HG02763 (cell line): Measurements from ENCODE around the gene ATP2B2.

Source experiments
- ATAC-seq: cut with Tn5 transposase; IDR thresholded peaks from one replicate; pipeline ENCODE4 v1.9.1; 2021; ENCODE audit warnings: mild to moderate bottlenecking, moderate library complexity; ENCODE audit not compliant: unreplicated experiment

Gene ATP2B2

DNA sequence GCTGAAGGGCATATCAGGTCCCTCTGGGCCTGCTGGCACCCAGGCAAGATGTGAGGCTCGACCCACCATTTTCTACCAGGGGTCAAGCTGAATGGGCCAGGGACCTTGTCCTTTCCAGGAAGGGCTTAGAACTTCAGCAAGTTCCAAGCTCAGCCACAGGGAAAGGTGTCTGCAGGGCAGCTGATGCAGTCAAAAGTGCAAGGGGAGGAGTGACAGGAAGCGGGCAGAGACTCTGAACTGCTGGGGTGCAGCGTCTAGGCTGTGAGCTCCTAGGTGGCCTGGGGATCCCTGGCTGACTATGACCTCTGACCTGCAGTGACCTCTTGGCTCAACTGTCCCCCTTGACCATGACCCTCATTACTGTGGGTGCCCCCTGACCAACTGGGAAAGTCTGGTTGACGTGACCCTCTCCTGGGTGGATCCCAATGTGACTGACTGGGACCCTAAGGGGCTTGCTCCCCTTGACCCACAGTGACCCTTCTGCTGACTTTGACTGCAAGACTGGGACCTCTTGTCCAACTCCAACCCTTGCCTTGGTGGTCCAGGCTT, 170.1 kb downstream of the ATP2B2 start:
- ATAC-seq: no peak

DNA sequence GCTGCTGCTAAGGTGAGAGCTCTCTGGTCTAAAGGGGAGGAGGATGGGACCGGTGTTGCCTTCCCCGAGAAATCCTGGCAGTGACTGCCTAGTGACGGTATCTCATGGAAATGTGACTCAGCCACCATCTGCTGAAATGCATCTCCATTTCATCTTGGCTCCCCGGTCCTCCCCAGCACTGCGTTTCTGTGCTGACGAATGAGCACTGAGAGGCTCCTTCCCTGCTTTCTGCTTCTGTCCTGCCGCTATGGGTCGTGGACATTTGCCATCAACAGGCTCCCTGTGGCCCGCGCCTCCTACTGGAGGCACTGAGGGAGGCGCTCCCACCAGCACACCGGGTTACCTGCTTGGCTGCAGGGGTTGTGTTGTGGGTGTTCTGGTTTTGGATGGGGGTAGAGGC, 170.9 kb downstream of the ATP2B2 start:
- ATAC-seq: no peak

DNA sequence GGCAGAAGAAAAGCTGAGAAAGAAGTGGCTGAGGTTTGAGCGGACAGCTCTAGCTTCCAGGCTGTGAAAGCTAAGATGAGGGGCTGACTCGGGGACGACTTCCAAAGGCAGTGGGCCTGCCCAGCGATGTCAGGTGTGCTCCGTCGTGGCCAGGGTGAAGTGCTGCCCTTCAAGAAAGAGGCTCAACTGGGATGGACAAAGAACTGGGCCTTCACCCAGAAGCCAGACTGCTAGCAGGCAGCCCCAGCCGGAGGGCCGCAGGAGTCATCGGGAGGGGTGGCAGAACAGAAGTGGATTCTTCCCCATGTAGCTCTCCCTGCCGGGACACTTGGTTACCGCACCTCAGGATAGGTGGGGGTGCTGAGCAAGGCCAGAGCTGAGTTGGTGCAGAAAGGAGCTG, 171.3 kb downstream of the ATP2B2 start:
- no peak for ATAC-seq

DNA sequence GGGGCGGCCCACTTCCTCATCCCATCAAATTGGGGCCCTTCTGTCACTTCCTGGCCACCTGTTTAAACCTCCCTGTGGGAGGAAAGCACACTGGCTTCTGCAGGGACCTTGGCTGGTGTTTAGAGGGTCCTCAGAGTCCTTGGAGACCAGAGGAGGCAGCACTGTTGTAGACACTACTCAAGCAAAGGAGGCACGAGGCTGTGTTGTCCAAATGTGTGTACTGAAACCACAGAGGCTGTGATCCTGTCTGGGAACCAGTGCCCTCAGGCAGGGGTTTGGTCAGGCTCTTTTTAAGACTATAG, 172.1 kb downstream of the ATP2B2 start:
- no peak for ATAC-seq

DNA sequence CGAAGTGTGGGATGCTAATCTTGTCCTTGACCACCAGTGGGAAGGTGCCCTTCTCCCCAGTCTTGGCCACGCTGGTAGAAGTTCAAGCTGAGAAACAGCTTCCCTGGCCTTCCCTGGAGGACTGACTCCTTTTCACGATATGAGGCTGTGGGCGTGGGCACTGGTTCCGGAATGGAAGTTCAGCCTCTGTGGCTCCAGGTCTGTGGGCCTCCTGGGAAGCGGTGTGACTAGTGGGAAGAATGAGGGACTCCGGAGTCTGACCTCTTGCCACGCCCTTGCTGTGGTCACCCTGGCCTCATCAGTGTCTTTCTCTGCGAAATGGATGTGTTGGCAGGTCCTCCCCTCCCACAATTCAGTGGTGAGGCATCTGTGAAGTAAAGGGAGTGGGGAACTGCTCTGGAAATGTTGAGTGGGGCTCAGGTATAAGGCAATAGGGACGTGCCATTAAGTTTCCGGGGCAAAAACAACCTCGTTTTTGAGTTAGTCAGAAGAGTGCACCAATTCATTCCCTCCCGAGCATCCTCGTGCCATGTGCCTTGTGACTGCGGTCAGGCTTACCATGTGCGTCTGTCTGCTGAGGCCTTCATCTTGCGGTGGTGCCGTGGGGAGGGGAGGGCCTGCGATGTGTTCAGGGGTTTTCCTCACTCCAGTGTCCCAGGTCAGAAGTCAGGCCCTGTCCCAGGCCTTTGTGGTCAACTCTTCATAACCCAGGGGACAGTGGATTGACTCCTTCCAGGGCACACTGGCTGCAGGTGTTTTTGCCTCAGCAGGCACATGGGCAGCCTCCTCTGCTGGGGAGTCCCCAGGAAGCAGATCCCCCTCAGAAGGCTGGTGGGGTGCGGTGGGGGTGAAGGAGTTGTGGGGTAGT, 172.7 kb downstream of the ATP2B2 start:
- no peak for ATAC-seq

DNA sequence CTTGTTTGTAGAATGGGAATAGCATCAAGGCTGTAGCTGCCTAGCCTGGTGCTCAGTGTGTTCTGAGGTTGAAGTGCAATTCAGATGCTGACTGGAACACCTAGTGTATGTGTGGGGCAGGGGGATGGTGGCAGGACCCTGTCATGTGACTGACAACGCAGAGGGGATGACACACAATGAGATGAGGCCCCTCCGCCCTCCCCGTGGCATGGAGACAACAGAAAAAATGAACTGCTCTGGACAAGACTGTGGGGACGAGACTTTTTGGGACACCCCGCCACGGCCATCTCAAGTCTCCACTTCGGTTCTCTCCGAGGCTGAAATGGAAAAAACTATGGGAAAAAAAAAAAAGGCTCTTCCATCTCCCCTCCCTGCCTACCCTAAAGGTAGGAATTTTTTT, 174.1 kb downstream of the ATP2B2 start:
- no peak for ATAC-seq

DNA sequence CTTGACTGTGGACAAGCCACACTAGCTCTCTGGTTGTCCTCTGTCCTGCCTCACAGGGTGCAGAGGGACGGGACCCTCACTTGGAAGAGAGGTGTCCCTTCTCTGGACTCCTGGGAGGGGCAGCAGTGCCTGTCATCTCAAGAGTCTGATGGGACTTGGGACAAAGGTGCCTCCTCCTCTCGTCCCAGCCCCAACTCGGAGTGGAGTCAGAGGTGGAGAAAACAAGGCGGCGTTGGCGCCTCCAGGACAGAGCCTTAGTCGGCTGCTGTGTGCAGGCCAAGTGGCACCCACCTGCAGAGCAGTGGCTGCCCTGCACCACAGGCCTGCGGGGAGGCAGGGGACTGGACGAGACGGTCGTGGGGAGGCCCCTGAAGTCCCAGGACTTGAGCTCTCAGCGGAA, 175.1 kb downstream of the ATP2B2 start:
- no peak for ATAC-seq

DNA sequence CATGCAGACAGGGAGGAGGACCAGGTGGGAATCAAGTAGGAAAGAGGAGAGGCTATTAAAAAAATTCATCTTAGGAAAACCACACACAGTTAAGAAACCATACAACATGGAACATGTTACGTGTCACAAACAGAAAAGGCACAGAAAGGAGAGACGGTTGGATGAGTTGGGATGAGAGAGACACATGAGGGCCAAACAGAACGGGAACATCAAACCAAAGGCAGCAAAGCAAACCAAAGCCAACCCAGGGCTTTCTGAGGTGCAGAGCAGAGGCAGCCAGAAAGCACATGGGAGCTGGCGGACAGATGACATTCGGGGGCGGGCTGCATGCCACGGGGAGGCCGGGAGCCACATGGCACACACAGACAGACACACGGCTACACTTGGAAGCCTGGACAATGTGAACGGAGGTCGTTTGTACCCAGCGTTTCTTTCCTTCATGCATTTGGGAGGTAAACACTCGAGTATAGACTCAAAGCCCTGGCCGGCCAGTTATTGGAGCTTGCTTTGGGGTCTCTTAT, 175.8 kb downstream of the ATP2B2 start:
- ATAC-seq: no peak

DNA sequence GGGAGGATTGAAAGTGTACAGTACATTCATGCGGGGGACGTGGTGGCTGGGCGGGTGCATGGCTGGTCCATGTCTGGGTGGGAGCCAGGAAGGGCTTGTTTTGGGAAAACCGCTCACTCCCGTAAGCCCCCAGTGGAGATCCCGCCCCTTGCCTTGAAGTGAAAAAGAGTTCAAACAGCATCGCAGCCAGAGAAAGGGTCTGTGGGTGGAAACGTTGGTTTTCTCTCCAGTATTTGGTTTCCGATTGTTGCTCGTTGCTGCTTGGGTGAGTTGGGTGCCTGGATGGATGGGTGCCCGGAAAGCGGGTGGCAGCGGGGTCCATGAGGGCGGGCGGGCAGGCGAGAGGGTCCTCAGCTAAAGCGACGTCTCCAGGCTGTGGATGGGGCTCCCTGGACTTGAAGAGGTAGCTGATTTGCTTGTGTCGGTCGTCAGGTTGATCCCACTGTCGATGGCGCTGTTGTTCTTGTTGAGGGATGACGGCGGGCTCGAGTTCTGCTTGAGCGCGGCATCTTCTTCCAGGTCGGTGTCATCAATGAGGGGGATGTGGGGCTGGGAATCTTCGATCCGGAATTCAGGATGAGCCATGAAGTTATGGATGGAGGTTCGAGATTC, 176.8 kb downstream of the ATP2B2 start:
- ATAC-seq: no peak

DNA sequence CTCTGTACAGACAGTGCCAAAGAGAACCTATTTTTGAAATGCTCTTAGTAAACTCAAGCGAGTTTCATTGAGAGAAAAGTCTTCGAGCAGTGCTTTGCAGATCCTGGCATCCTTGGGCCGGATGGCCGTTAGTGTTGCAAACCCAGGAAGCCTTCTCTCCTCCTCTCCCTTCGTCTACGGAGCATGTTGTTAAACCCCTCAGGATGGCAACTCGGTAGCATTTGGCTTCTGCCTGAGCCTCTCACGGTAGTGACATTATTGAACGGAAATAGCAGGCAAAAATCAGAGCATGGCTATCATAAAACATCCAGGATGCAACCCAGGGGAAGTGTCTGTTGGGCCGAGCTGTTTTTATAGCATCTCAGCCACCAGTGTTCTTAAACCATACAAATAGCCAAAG, 177.8 kb downstream of the ATP2B2 start:
- no peak for ATAC-seq

DNA sequence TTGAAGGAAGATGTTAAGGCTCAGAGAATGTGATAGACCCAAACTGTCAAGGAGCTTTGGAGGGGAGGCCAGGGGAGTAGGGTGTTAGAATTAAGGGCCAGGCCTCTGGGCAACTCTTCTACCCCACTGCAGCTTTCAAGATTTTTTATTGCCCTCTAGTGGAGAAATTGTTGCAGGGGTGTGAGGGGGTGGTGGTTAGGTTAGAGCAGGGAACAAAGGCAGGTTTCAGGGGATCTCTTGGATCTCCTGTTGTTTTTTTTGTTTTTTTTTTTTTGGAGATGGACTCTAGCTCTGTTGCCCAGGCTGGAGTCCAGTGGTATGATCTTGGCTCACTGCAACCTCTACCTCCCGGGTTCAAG, 183.1 kb downstream of the ATP2B2 start:
- ATAC-seq: no peak

DNA sequence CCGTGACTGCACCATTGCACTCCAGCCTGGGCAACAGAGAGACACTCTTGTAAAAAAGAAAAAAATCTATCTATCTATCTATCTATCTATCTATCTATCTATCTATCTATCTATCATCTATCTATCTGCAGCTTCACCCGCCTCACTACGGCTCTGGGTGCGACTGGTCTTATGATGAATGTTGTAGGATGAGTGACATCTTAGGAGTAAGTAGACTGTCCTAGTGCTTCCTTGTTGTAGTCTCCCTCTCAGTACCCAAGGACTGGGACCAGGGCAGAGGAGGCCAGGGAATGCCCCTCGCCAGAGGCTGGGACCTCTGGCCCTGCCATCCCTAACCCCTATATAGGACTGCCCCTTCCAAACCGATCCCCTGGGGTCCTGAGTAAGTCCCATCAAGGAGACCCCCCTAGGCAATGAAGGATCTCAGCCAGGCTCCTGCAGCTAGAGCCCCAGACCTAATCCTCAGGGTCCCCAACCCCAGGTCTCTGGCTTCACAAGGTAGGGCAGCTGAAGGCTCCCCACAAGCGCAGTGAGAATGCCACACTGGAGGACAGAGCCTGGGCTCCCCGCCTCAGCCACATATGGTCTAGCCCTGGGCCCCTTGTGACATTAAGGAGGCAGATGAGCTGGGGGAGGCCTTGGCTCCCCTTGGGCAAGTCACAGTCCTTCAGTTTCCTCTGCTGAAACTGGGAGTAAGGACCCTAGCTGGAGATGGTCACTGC, 183.6 kb downstream of the ATP2B2 start:
- ATAC-seq: no peak

DNA sequence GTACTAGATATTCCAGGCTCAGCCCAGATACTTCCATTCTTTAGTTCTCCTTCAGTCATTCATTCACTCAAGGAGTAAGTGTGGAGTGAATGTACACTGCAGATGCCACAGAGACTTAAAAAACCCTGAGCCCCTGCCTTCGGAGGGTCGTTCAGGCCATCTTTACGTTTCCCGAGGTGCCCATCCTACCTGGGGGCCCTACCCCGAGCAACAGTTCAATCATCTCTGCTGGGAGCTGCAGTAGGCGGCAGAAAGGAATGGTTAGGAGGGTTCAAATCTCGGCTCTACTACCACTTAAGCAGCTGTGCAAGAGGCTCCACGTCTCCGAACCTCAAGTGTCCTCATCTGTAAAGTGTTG, 185.1 kb downstream of the ATP2B2 start:
- ATAC-seq: no peak

DNA sequence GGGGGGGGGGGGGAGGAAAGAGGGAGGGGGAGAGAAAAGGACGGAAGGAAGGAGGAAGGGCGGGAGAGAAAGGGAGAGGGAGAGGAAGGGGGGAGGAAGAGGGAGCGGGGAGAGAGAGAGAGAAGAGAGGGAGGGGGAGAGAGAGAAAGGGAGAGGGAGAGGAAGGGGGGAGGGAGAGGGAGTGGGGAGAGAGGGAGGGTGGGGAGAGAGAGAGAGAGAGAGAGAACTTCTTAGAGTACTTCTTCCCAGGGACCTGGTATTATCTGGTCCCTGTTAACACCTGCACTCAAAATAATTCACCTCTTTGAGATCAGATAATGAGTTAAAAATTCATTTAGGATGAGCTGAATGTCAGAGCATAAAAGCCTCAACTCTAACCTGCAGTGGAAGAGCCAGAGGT, 185.6 kb downstream of the ATP2B2 start:
- no peak for ATAC-seq

DNA sequence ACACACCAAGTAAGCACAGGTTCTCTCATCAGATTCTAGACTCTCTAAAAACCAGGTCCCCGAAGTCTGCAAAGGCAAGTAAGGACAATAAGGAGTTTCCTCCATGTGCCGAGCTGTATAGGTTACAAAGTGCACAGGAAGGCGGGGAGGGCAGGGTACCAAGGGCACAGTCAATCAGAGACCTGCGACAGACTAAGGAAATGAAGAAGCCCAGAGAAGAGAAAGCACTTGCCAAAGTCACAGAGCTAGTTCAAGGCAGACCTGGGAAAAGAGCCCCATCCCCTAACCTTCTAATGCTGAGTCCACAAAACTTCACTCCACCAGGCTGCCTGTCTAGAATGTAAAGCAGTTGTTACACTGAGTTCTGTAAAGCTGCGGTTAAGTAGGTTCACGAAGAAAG, 186.1 kb downstream of the ATP2B2 start:
- no peak for ATAC-seq

DNA sequence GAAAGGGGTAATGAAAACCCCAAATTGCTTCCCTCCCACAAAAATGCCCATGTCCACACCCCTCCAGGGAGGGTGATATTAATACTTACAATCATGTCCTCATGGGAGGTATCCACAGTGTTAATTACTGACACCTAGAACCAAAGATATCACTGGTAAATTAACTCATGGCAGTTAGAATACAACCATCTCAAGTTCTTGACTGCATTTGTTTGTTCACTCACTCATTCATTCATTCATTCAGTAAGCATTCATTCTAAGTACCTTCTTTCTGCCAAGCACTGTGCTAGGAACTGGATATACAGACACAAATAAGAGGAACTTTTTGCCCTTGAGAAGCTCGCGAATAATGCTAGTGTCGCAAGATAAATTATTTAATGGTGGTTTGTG, 187.4 kb downstream of the ATP2B2 start:
- no peak for ATAC-seq

DNA sequence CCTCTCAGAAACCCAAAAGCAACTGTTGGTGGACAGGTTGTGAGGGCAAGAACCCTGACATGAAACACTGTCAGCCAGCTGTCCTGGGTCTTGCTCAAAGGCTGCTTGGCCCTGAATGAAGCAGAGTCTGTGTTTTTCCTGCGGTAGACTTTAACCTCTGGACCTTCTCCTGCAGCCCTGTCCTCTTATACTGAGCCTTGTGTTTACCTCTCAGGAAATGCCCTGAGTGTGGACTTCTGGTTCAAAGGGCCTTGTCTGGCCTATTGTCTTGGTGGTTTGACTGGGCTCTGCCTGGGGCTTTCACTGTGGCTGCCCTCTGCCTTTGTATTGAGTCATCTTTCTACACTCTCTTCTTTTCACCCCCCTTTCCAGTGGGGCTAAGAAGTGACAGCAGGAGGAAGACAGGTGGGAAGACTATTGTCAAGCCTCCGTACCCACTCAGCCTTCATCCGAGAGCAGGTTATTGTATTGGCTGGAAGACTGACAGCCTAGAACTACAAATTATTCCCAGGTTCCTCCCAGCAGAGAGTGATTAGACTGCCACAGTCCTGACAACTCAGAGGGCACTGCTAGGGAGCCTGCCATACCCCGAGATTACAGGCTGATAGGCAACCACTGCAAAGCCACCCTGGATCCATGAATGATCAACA, 187.9 kb downstream of the ATP2B2 start:
- no peak for ATAC-seq

DNA sequence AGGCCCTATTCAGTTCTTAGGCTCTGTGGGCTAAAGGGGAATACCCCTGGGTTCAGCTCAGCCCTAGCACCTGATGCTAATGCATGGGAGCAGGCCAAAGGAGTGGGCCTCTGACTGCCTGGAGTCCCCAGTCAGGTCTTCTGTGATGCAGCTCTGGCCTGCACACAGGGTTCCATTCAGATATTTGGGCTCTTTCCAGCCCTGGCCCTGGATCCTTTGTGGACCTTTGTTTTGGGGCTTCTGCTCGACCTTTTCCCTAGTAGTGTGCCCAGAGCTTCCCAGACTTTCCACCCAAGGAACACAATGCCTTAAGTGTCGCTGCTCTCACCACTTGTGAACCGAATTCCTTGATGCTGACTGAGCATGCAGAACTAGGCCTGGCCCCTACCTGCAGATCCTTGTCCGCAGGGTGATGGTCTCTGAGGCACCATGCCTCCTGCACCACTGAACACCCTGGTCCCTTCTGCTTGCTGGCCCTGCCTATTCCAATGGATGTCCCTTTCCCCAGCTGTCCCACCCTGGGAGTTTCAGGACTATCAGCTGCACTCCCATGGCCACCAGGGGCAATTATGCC, 189.5 kb downstream of the ATP2B2 start:
- ATAC-seq: no peak

DNA sequence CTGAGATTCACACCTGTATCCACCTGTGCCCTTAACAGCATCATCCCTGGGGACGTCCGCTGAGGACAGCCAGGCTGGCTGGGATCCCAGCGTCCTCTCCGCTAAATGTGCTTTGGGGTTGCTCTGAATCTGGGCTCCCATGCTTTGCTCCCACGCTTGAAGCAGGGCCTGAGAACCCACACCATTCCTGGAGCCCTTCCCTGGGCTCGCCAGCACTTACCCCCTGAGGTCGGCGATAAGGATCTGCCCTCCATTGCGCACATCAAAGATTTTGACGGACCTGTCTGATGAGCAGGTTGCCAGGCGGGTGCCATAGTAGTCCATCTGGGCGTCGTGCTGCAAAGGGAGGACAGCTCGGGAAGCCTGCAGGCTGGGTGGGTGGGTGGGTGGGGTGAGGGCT, 190.3 kb downstream of the ATP2B2 start:
- ATAC-seq: no peak

DNA sequence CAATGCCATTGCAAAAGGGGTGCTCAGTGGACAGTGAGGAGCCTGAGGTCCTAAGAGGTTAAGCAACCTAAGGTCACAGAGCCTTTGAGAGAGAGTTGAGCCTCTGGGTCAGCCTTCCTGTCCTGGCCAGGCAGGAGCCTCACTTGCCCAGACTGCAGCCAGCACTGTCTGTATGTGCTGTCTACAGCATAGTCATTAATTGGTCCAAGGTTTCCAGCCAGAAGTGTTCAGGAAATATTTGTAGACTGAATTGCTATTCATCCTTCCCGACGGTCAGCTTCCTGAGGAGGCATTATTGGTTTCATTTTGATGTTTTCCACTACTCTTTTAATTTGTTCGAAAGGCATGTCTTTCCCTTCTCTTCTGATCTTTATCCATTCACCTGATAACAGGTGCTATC, 192.5 kb downstream of the ATP2B2 start:
- ATAC-seq: no peak

DNA sequence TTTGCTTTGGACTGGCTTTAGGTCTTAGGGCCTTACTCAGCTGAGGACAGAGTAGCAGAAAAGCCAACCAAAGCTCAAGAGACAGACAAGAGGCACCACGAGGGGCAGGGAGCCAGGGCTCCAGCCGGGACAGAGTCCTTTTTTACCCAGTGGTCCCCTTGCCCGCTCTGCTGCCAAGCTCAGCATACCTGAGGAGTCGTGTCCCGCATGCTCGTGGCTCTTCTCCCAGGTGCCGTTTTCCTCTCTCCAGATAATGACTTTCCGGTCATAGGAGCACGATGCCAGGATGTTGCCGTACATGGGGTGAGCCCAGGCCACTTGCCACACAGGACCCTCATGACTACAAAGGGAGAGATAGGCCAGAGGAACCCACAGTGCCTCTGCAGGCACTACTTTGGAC, 193.0 kb downstream of the ATP2B2 start:
- ATAC-seq: no peak
